A549 (cell line): ENCODE measurements around the gene SRSF8. TPM values are rescaled to one million over a fixed set of nuclear protein-coding genes. Genes with fewer than 3 reads are reported as not detected.
"Not testable (repeated sequence)": the region's sequence is repeated elsewhere in the genome, so short reads cannot be mapped to it uniquely, and the experiment has no call there.

Source experiments
- ATAC-seq, 2 experiments: fragments of 200-7000 bp in 1 of 2; fragments of >200 bp in 1 of 2; cut with Nextera tagmentation in 1 of 2; cut with Tn5 transposase in 1 of 2; 3 replicates each; pipeline versions ENCODE4 v1.8.0 to v1.9.1; 2018 to 2020; ENCODE audit warnings: mild to moderate bottlenecking in 1 of 2, moderate library complexity in 1 of 2
- CTCF ChIA-PET: fragments of 300-600 bp; sonication (Branson Sonifier 250); formaldehyde crosslinking; extraction: SDS; loops from one replicate; lab custom pipeline; 2021; ENCODE audit warnings: antibody characterized with exemption, inconsistent platforms; lab: Yijun Ruan, JAX
- POLR2A ChIA-PET: fragments of 350-600 bp; formaldehyde crosslinking; extraction: SDS; loops from one replicate; lab custom pipeline; 2021; ENCODE audit warnings: antibody characterized with exemption, inconsistent platforms; lab: Yijun Ruan, JAX
- DNase-seq, 2 experiments: peaks; one replicate each; pipeline versions ENCODE4 v3.0.0 to v3.0.0-alpha.2; 2011 to 2016; ENCODE audit warnings: low read depth in 1 of 2, low spot score in 1 of 2
- FAIRE-seq: peaks from 2 replicates; lab custom pipeline; 2011; peaks lifted over from hg19 to GRCh38; lab: Jason Lieb, UNC
- H3K27ac ChIP-seq, 2 experiments: fragments of >200 bp; sonication (Bioruptor Twin); formaldehyde crosslinking; 3 replicates each; pipeline ENCODE4 v1.5.1; 2016 to 2017
- H3K4me1 ChIP-seq: fragments of >200 bp; sonication (Bioruptor Twin); formaldehyde crosslinking; 3 replicates; pipeline ENCODE4 v1.6.1; 2016
- H3K4me2 ChIP-seq: fragments of >200 bp; sonication (Bioruptor Twin); formaldehyde crosslinking; 3 replicates; pipeline ENCODE4 v1.6.1; 2016
- H3K4me3 ChIP-seq: fragments of >200 bp; sonication (Bioruptor Twin); formaldehyde crosslinking; 3 replicates; pipeline ENCODE4 v1.5.1; 2016
- H3K9me3 ChIP-seq: fragments of >200 bp; sonication (Bioruptor Twin); formaldehyde crosslinking; 3 replicates; pipeline ENCODE4 v1.6.1; 2016
- BHLHE40 ChIP-seq: IDR thresholded peaks from 2 replicates; pipeline ENCODE4 v1.6.1; 2012; ENCODE audit warnings: low read depth, low read length, inconsistent platforms
- CEBPB ChIP-seq, 2 experiments: fragments of >200 bp in 1 of 2; sonication (Bioruptor Twin) in 1 of 2; formaldehyde crosslinking in 1 of 2; IDR thresholded peaks; 2 replicates each; pipeline ENCODE4 v1.6.1; 2012 to 2016
- CHD2 ChIP-seq: fragments of 150-350 bp; IDR thresholded peaks from 2 replicates; pipeline ENCODE4 v1.6.1; 2014; ENCODE audit warnings: low read length; ENCODE audit not compliant: partially characterized antibody
- CTCF ChIP-seq: fragments of >200 bp; sonication (Bioruptor Twin); formaldehyde crosslinking; IDR thresholded peaks from 3 replicates; pipeline ENCODE4 v1.5.1; 2016
- ELK1 ChIP-seq: fragments of 150-350 bp; IDR thresholded peaks from 2 replicates; pipeline ENCODE4 v1.6.1; 2014; ENCODE audit warnings: low read depth, mild to moderate bottlenecking, low read length
- EP300 ChIP-seq, 2 experiments: fragments of >200 bp; sonication (Bioruptor Twin); formaldehyde crosslinking; IDR thresholded peaks; 2 replicates in 1 of 2; 3 replicates in 1 of 2; pipeline ENCODE4 v1.6.1; 2016 to 2017
- ESRRA ChIP-seq: fragments of 150-350 bp; IDR thresholded peaks from 2 replicates; pipeline ENCODE4 v1.6.1; 2014; ENCODE audit warnings: mild to moderate bottlenecking, low read length, borderline replicate concordance
- FOSB ChIP-seq: fragments of 250-450 bp; sonication (Bioruptor Pico); IDR thresholded peaks from 2 replicates; pipeline ENCODE4 v1.5.0; 2020; ENCODE audit warnings: mild to moderate bottlenecking, moderate library complexity
- HOXB5 ChIP-seq: fragments of 250-450 bp; sonication (Bioruptor Pico); IDR thresholded peaks from 2 replicates; pipeline ENCODE4 v1.5.0; 2020; ENCODE audit warnings: mild to moderate bottlenecking, moderate library complexity
- JUN ChIP-seq, 2 experiments: fragments of >200 bp; sonication (Bioruptor Twin); formaldehyde crosslinking; IDR thresholded peaks; 2 replicates in 1 of 2; 3 replicates in 1 of 2; pipeline ENCODE4 v1.6.1; 2016 to 2017
- JUNB ChIP-seq: fragments of >200 bp; sonication (Bioruptor Twin); formaldehyde crosslinking; IDR thresholded peaks from 2 replicates; pipeline ENCODE4 v1.6.1; 2016
- MAX ChIP-seq: IDR thresholded peaks from 2 replicates; pipeline ENCODE4 v1.6.1; 2012
- NPAS2 ChIP-seq: fragments of 250-450 bp; sonication (Bioruptor Pico); IDR thresholded peaks from 2 replicates; pipeline ENCODE4 v1.8.0; 2022; ENCODE audit warnings: mild to moderate bottlenecking, moderate library complexity, borderline replicate concordance
- REST ChIP-seq: fragments of 200-600 bp; sonication (generic); IDR thresholded peaks from 2 replicates; pipeline ENCODE4 v1.6.1; 2016; ENCODE audit warnings: antibody characterized with exemption, mild to moderate bottlenecking, moderate library complexity
- RNF2 ChIP-seq: fragments of 200-600 bp; sonication (generic); IDR thresholded peaks from 2 replicates; pipeline ENCODE4 v1.6.1; 2016; ENCODE audit warnings: low read depth, mild to moderate bottlenecking, antibody characterized with exemption, moderate library complexity, borderline replicate concordance
- SREBF2 ChIP-seq: fragments of 450-650 bp; IDR thresholded peaks from 2 replicates; pipeline ENCODE4 v1.6.1; 2014; ENCODE audit warnings: mild to moderate bottlenecking, moderate library complexity
- ZNF302 ChIP-seq: fragments of 250-450 bp; sonication (Bioruptor Pico); IDR thresholded peaks from 2 replicates; pipeline ENCODE4 v1.9.0; 2021; ENCODE audit warnings: inconsistent platforms, mild to moderate bottlenecking, moderate library complexity
- WGBS: methylation state at CpG from one replicate; pipeline ENCODE4 v1.1.6; 2017; ENCODE audit errors: missing lambda C conversion rate; 5-methylcytosine and 5-hydroxymethylcytosine counted together
- polyA plus RNA-seq, 4 experiments: library from polyadenylated mRNA; depleted of rRNA in 3 of 4; stranded (reverse); fragments of >200 nt; fragmentation: RNase III in 1 of 4; extraction: RNeasy Plus Mini Kit Qiagen cat#74134 plus additional on column Dnase treatment in 1 of 4; gene quantifications; 2 replicates in 3 of 4; 3 replicates in 1 of 4; pipeline ENCODE4 v1.2.3, GENCODE V29; 2011 to 2017

Gene SRSF8
- polyA plus RNA-seq, 2 of the 4 experiments (the other 2 are of a cell fraction) = 15.1 to 30.2 TPM

GRCh38 chr11:95111471-95111870 is 44.8 kb downstream of the SRSF8 start:
- FAIRE-seq, H3K4me2 ChIP-seq, POLR2A ChIA-PET, ATAC-seq, H3K4me1 ChIP-seq, H3K27ac ChIP-seq, H3K9me3 ChIP-seq, DNase-seq, H3K4me3 ChIP-seq: not testable (repeated sequence)
- WGBS = 55% methylated on average over 3 of the region's 3 CpGs
- CTCF ChIA-PET = interaction anchor here (1.0 kb wide), 2 partner anchors 9 to 653 kb away, joined by 3 read pairs; no protein-coding TSS in a partner anchor

GRCh38 chr11:95111923-95112540 is 45.3 kb downstream of the SRSF8 start:
- ATAC-seq = no peak
- TF ChIP-seq CHD2 (no peak), REST (no peak), HOXB5 (no peak), JUN (IDR thresholded peaks at IDR 0.05) (no peak), ZNF302 (CRISPR knock-in tag) (no peak), ELK1 (no peak), CEBPB (IDR thresholded peaks at IDR 0.05) (no peak), EP300 (IDR thresholded peaks at IDR 0.05) (no peak), RNF2 (no peak), MAX (no peak), BHLHE40 (no peak), JUNB (no peak), CTCF (no peak), ESRRA (no peak), FOSB (CRISPR knock-in tag) (no peak), SREBF2 (no peak), NPAS2 (CRISPR knock-in tag) (no peak)
- CTCF ChIA-PET = interaction anchor here (0.6 to 1.0 kb wide), 2 partner anchors 10 to 40 kb away, joined by 3 read pairs; no protein-coding TSS in a partner anchor
- FAIRE-seq = no peak
- H3K27ac ChIP-seq = no peak overlapping the region
- WGBS = 86% methylated on average over 3 of the region's 3 CpGs
- no peak for DNase-seq
- no peaks in the 10 kb centered on the region for H3K9me3 ChIP-seq
- H3K4me1 ChIP-seq = no peaks in the 10 kb centered on the region
- POLR2A ChIA-PET = no interaction called here
- H3K4me3 ChIP-seq = no peak overlapping the region
- H3K4me2 ChIP-seq = no peak overlapping the region
